Activated naive CD4-positive, alpha-beta T cell treated with anti-CD3 and anti-CD28 coated beads for 36 hours (primary cell): ENCODE results near the gene PYM1. TPM values are rescaled to one million over a fixed set of nuclear protein-coding genes. Genes with fewer than 3 reads are reported as not detected.

ENCODE experiments used
- CTCF ChIA-PET: fragments of 350-600 bp; sonication (Branson Sonifier 250); formaldehyde crosslinking; loops from one replicate; lab custom pipeline; 2021; ENCODE audit warnings: antibody characterized with exemption; lab: Charles Lee
- DNase-seq: peaks from one replicate; pipeline ENCODE4 v3.0.0-alpha.2; 2020
- H3K27ac Mint-ChIP-seq: one replicate; pipeline ENCODE4 v1.8.0; 2021; ENCODE audit warnings: mild to moderate bottlenecking, mixed read lengths
- H3K27me3 Mint-ChIP-seq: one replicate; pipeline ENCODE4 v1.8.0; 2021; ENCODE audit warnings: low read depth, mixed read lengths
- H3K36me3 Mint-ChIP-seq: one replicate; pipeline ENCODE4 v1.8.0; 2021; ENCODE audit warnings: low read depth, mixed read lengths
- H3K4me1 Mint-ChIP-seq: one replicate; pipeline ENCODE4 v1.8.0; 2021; ENCODE audit warnings: low read depth, mixed read lengths
- H3K4me3 Mint-ChIP-seq: one replicate; pipeline ENCODE4 v1.8.0; 2021; ENCODE audit warnings: mild to moderate bottlenecking, moderate library complexity, mixed read lengths
- H3K9me3 Mint-ChIP-seq: one replicate; pipeline ENCODE4 v1.8.0; 2021; ENCODE audit warnings: mixed read lengths
- intact Hi-C: fragments of 100-400 bp; cut with micrococcal nuclease; formaldehyde crosslinking; loops from one replicate; pipeline ENCODE4 v1.15.1; 2023
- total RNA-seq, 2 experiments: library from RNA; stranded (reverse); gene quantifications; one replicate each; pipeline ENCODE4 v1.2.3, GENCODE V29; 2021

PYM1 gene
- total RNA-seq, 2 experiments from 2014 or later = 18.8 to 19.3 TPM

GRCh38 chr12:55861871-55862270 is 65.8 kb downstream of the PYM1 start:
- Mint-ChIP-seq H3K4me3 (no peak overlapping the region), H3K27me3 (no peaks in the 10 kb centered on the region), H3K36me3 (peaks cover 2% of the 10 kb centered on the region), H3K27ac (no peak overlapping the region), H3K9me3 (peaks cover 4% of the 10 kb centered on the region), H3K4me1 (no peaks in the 10 kb centered on the region)
- DNase-seq = no peak
- CTCF ChIA-PET = no interaction called here
- intact Hi-C loops = no loop called here

- H3K4me3 Mint-ChIP-seq = no peak overlapping the region
- CTCF ChIA-PET = no interaction called here
These were observed 66.3 kb downstream of the PYM1 start for GRCh38 chr12:55861396-55861795.

GRCh38 chr12:55852740-55853139 is 75.0 kb downstream of the PYM1 start:
- CTCF ChIA-PET = no interaction called here
- Mint-ChIP-seq H3K27ac (no peak overlapping the region), H3K9me3 (no peaks in the 10 kb centered on the region), H3K4me1 (peaks cover under 1% of the 10 kb centered on the region), H3K36me3 (no peaks in the 10 kb centered on the region), H3K4me3 (no peak overlapping the region), H3K27me3 (no peaks in the 10 kb centered on the region)
- intact Hi-C loops = no loop called here
- no peak for DNase-seq

More at GRCh38 chr12:55861396-55861795, 66.3 kb downstream of the PYM1 start:
- Mint-ChIP-seq H3K9me3 (peaks cover 4% of the 10 kb centered on the region), H3K27ac (no peak overlapping the region), H3K27me3 (no peaks in the 10 kb centered on the region), H3K4me1 (no peaks in the 10 kb centered on the region), H3K36me3 (peaks cover 2% of the 10 kb centered on the region)
- intact Hi-C loops = no loop called here
- DNase-seq = no peak

Other genes with a start within 250 kb of the PYM1 start
- gene ITGA7, start 220.0 kb downstream of the PYM1 start, total RNA-seq = 1 to 10 TPM; 3.9 to 4.8 TPM
- 100 to 1,000 TPM; 118 to 124 TPM for gene BLOC1S1, start 211.8 kb downstream of the PYM1 start, total RNA-seq
- gene RDH5, start 207.5 kb downstream of the PYM1 start, total RNA-seq = 1 to 10 TPM; 2.1 to 2.6 TPM
- gene CD63, start 198.9 kb downstream of the PYM1 start, total RNA-seq = 10 to 100 TPM; 62.3 to 73.6 TPM
- 1 to 10 TPM; 4.2 TPM for gene GDF11, start 184.8 kb downstream of the PYM1 start, total RNA-seq
- 100 to 1,000 TPM; 100 to 101 TPM for gene SARNP, start 110.2 kb downstream of the PYM1 start, total RNA-seq
- 10 to 100 TPM; 23.8 to 26.4 TPM for gene ORMDL2, start 109.9 kb downstream of the PYM1 start, total RNA-seq
- gene DNAJC14, start 98.3 kb downstream of the PYM1 start, total RNA-seq = 10 to 100 TPM; 19.7 to 21.9 TPM
- under 1 TPM in 1 of 2 experiments, not detected in 1; 0.10 TPM for gene MMP19, start 85.0 kb downstream of the PYM1 start, total RNA-seq
- 100 to 1,000 TPM; 285 to 331 TPM for gene DGKA, start 3.3 kb upstream of the PYM1 start, total RNA-seq
- 1 to 10 TPM; 1.2 to 1.5 TPM for gene PMEL, start 38.1 kb upstream of the PYM1 start, total RNA-seq
- gene CDK2, start 38.9 kb upstream of the PYM1 start, total RNA-seq = 100 to 1,000 TPM; 121 to 126 TPM
- 10 to 100 TPM; 33.2 to 35.7 TPM for gene RAB5B, start 46.2 kb upstream of the PYM1 start, total RNA-seq
- gene SUOX, start 69.4 kb upstream of the PYM1 start, total RNA-seq = 1 to 10 TPM; 1.7 to 2.2 TPM
- gene IKZF4, start 93.1 kb upstream of the PYM1 start, total RNA-seq = 1 to 10 TPM; 7.5 to 8.2 TPM
- gene RPS26, start 114.0 kb upstream of the PYM1 start, total RNA-seq = 10 to 100 TPM; 31.0 to 37.3 TPM
- 1 to 10 TPM; 1.0 to 1.9 TPM for gene ERBB3, start 152.3 kb upstream of the PYM1 start, total RNA-seq
- 100 to 1,000 TPM; 398 to 411 TPM for gene PA2G4, start 176.7 kb upstream of the PYM1 start, total RNA-seq
- gene RPL41, start 188.7 kb upstream of the PYM1 start, total RNA-seq = 1,000 to 10,000 TPM; 5,971 to 6,299 TPM
- 1 to 10 TPM; 6.4 to 6.6 TPM for gene ZC3H10, start 190.4 kb upstream of the PYM1 start, total RNA-seq
- gene ESYT1, start 200.4 kb upstream of the PYM1 start, total RNA-seq = 10 to 100 TPM; 87.4 to 88.9 TPM
- gene MYL6B, start 224.7 kb upstream of the PYM1 start, total RNA-seq = 10 to 100 TPM; 49.2 to 57.5 TPM
- gene MYL6, start 230.5 kb upstream of the PYM1 start, total RNA-seq = 100 to 1,000 TPM; 841 to 868 TPM